Measurements from ENCODE around the gene ZNF200.
"Not testable (repeated sequence)": the region's sequence is repeated elsewhere in the genome, so short reads cannot be mapped to it uniquely, and the experiment has no call there.

The ZNF200 gene

GRCh38 chr16:3197694-3198333 lies 37.1 kb downstream of the ZNF200 start:
- not testable (repeated sequence) for DNase-seq

- DNase-seq = no peak
Observed at GRCh38 chr16:3195975-3196374, 39.0 kb downstream of the ZNF200 start.

- no peak for DNase-seq
Observed at GRCh38 chr16:3194792-3195191, 40.2 kb downstream of the ZNF200 start.

GRCh38 chr16:3193221-3194212 lies 41.4 kb downstream of the ZNF200 start:
- no peak for DNase-seq

GRCh38 chr16:3192476-3193019 lies 42.4 kb downstream of the ZNF200 start:
- no peak for DNase-seq

GRCh38 chr16:3190949-3191353 lies 44.0 kb downstream of the ZNF200 start:
- no peak for DNase-seq

GRCh38 chr16:3189869-3190268 lies 45.1 kb downstream of the ZNF200 start:
- DNase-seq = no peak

GRCh38 chr16:3188925-3189825 lies 45.8 kb downstream of the ZNF200 start:
- peak; percentile 51 to 52 for DNase-seq

- no peak for DNase-seq
Observed at GRCh38 chr16:3188675-3188924, 46.4 kb downstream of the ZNF200 start.

GRCh38 chr16:3187798-3188674 lies 46.9 kb downstream of the ZNF200 start, which contains the start of gene OR1F1:
Gene OR1F1 (plus strand): TSS chr16:3188204.
- DNase-seq = peak; percentile 49 to 54

- no peak for DNase-seq
Observed at GRCh38 chr16:3186946-3187690, 47.8 kb downstream of the ZNF200 start.

- no peak for DNase-seq
Observed at GRCh38 chr16:3183445-3184139, 51.4 kb downstream of the ZNF200 start.

GRCh38 chr16:3182608-3183444 lies 52.1 kb downstream of the ZNF200 start:
- DNase-seq = peak; percentile 12 to 23

- DNase-seq = not testable (repeated sequence)
Observed at GRCh38 chr16:3182293-3182607, 52.7 kb downstream of the ZNF200 start.

GRCh38 chr16:3180445-3180878 lies 54.5 kb downstream of the ZNF200 start:
- no peak for DNase-seq

- no peak for DNase-seq
Observed at GRCh38 chr16:3179651-3180050, 55.3 kb downstream of the ZNF200 start.

GRCh38 chr16:3175157-3176093 lies 59.5 kb downstream of the ZNF200 start:
- peak in 1 of 2 experiments; percentile 11 for DNase-seq

- no peak for DNase-seq
Observed at GRCh38 chr16:3174618-3175148, 60.3 kb downstream of the ZNF200 start.

All from SHP77 (cell line).